GM21367 (cell line): ENCODE results near the gene NUP62CL.
"Not testable (repeated sequence)": the region's sequence is repeated elsewhere in the genome, so short reads cannot be mapped to it uniquely, and the experiment has no call there.

Source experiments
- ATAC-seq: cut with Tn5 transposase; IDR thresholded peaks from one replicate; pipeline ENCODE4 v1.9.1; 2021; ENCODE audit not compliant: unreplicated experiment

Gene NUP62CL, protein sequence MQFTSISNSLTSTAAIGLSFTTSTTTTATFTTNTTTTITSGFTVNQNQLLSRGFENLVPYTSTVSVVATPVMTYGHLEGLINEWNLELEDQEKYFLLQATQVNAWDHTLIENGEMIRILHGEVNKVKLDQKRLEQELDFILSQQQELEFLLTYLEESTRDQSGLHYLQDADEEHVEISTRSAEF

GRCh38 chrX:107205770-107206696 lies at the start of gene NUP62CL, which contains the start of gene DNAAF6:
Gene NUP62CL, minus strand, starts transcription at chrX:107206433. Its CDS starts 31,287 bp downstream, at chrX:107175146.
Gene DNAAF6, plus strand, starts transcription at chrX:107206611. Its CDS starts 6,265 bp downstream, at chrX:107212876.
- peak; percentile 99 for ATAC-seq

DNA sequence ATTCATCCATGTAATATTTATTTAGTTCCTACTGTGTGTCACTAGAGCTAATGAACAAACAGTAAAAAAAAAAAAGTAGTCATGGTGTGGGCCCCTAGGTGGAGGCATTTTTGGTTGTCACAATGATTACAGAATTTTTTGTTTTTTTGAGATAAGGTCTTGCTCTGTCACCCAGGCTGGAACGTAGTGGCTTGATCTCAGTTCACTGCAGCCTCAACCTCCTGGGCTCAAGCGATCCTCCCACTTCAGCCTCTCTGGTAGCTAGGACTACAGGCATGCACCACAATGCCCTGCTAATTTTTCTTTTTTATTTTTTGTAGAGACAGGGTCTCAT lies 22.2 kb upstream of the NUP62CL start:
- no peak for ATAC-seq

- no peak for ATAC-seq
Measured at GRCh38 chrX:107227780-107228485, 21.7 kb upstream of the NUP62CL start.

DNA sequence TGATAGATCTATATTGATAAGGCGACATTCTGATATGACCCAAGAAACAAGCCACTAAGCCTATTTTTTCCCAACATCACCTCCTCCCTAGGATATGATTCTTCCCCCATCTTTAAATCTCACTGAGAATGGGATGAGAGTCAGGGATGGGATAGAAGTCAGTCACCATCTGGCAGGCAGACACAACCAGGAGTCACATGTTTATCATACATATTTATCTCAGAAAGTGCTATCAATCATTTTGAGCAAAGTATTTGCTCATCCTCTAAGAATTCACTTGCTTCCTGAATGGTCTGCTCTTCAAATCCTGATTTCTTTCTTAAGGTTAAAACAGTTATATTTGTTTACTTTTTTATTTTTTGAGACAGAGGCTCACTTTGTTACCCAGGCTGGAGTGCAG lies 20.5 kb upstream of the NUP62CL start:
- no peak for ATAC-seq

GRCh38 chrX:107213477-107213876 lies 7.2 kb upstream of the NUP62CL start:
- no peak for ATAC-seq

DNA sequence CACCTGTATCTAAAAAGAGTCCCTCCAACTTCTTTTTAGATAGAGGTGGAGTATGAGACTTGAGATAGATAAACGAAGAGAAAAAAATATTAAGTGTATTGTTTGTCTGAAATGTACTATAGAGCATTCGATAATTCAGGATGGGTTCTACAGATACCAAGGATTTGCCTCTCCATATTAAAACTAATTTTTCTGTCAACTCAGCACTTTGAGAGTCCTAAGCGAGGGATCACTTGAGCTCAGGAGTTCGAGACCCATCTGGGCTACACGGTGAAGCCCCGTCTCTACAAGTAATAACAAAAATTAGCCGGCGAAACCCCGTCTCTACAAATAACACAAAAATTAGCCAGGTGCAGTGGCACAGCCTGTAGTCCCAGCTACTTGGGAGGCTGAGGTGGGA lies 1.7 kb upstream of the NUP62CL start:
- ATAC-seq, result no peak

DNA sequence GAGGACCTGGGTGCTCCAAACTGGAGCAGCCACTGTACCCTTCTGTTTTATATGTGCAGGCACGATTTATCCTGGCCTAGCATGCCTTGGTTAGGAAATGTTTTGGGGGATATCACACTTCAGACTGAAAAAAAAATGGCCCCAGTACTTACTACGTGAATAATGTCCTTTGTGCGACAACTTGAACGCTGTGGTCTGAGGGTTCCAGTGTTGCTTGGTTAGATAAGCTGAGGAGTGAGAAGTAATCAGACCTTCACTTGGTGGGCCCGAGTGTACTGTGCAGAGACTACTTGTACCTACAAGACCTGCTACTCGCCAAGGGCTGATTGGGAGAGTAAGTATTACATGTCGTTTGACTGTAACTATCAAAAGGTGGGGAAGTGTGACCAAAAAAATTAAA lies 856 bp upstream of the NUP62CL start:
- no peak for ATAC-seq

- no peak for ATAC-seq
Measured at GRCh38 chrX:107206697-107207065, 448 bp upstream of the NUP62CL start.

- ATAC-seq, result no peak
Measured at GRCh38 chrX:107204068-107204605, 2.1 kb downstream of the NUP62CL start.

GRCh38 chrX:107199491-107199890 lies 6.7 kb downstream of the NUP62CL start:
- no peak for ATAC-seq

DNA sequence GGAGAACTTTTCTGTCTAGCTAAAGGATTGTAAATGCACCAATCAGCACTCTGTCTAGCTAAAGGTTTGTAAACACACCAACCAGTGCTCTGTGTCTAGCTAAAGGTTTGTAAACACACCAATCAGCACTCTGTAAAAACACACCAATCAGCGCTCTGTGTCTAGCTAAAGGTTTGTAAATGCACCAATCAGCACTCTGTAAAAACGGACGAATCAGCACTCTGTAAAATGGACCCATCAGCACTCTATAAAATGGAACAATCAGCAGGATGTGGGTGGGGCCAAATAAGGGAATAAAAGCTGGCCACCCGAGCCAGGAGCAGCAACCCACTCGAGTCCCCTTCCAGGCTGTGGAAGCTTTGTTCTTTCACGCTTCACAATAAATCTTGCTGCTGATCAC lies 8.2 kb downstream of the NUP62CL start:
- ATAC-seq, result not testable (repeated sequence)

DNA sequence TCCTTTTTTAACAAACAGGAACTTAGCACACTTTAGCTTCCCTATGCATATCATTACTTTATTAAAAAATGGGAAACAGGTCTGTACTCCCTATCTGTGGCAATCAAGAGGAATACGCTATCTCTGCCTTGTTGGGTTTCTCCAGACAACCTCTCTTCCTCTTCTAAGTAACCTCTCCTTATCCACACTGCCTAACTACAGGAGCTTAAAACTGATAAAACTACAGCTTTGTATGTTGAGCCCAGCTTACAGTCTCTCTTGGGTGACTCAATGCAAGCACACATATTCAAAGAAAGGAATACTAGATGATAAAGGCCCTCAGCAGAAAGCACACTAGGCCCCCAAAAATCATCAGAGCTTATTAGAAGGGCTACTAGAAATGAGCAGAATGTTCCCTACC lies 8.9 kb downstream of the NUP62CL start:
- no peak for ATAC-seq

GRCh38 chrX:107171369-107172102 lies 34.7 kb downstream of the NUP62CL start:
- no peak for ATAC-seq

GRCh38 chrX:107168712-107169111 lies 37.5 kb downstream of the NUP62CL start:
- ATAC-seq, result no peak

DNA sequence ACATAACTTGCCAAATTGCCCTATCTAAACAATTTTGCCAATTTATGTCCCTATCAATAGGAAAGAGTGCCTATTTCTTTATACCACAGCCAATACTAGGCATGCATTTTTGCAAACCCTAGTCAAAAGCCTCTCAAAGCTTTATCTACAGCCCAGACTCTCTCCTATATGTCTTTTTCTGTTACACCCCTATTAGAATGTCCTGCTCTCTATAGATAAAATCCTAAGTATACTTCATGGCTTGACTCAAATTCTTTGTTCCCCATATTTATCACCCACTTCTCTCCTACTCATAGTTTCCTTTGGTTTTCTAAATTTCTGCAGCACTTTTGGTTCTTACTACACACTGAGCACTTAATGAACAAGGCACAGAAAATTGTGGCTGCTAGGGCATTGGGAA lies 38.0 kb downstream of the NUP62CL start:
- no peak for ATAC-seq

GRCh38 chrX:107167163-107167921 lies 38.9 kb downstream of the NUP62CL start:
- ATAC-seq, result no peak

- ATAC-seq, result not testable (repeated sequence)
Measured at GRCh38 chrX:107157618-107158017, 48.6 kb downstream of the NUP62CL start.

DNA sequence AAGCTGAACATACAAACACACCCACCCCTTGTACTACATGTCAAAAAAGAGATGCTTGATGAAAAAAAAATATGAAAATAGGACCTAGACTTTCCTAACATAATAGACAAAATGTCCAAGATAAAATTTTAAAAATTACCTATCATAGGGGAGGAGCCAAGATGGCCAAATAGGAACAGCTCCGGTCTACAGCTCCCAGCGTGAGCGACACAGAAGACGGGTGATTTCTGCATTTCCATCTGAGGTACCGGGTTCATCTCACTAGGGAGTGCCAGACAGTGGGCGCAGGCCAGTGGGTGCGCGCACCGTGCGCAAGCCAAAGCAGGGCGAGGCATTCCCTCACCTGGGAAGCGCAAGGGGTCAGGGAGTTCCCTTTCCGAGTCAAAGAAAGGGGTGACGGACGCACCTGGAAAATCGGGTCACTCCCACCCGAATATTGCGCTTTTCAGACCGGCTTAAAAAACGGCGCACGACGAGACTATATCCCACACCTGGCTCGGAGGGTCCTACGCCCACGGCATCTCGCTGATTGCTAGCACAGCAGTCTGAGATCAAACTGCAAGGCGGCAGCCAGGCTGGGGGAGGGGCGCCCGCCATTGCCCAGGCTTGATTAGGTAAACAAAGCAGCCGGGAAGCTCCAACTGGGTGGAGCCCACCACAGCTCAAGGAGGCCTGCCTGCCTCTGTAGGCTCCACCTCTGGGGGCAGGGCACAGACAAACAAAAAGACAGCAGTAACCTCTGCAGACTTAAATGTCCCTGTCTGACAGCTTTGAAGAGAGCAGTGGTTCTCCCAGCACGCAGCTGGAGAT lies 50.4 kb downstream of the NUP62CL start:
- ATAC-seq, result not testable (repeated sequence)
